ENCODE results near the gene SPON1. TPM values are rescaled to one million over a fixed set of nuclear protein-coding genes. Genes with fewer than 3 reads are reported as not detected.

SPON1 gene
- total RNA-seq, 3 donors from 2014 or later (not counting 1 experiment from before 2014, with no cell fraction given) = 0.09 to 0.18 TPM; not detected in 1

DNA sequence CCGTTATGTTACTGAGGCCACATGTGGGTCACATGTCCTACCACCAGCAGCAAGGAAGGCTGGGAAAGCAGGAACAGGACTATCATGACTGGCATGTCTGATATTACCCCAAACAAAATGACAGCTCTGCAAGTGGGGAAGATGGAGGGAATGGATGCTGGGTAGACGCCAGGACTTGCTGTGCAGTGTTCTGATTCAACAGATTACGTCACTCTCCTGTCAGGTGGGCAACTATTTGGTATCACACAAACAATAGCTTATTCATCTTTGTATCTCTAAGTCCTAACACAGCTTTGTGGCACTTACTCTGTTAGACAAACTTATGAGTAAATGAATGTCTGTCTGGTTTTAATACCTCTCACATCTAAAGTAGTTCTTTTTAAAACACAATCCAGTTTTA is 105.2 kb downstream of the SPON1 start:
- H3K4me1 ChIP-seq (ENCODE audit: control insufficient read depth, insufficient read depth, low read length) = peaks cover 11% of the 10 kb centered on the region
- TF ChIP-seq, protein P1, sequence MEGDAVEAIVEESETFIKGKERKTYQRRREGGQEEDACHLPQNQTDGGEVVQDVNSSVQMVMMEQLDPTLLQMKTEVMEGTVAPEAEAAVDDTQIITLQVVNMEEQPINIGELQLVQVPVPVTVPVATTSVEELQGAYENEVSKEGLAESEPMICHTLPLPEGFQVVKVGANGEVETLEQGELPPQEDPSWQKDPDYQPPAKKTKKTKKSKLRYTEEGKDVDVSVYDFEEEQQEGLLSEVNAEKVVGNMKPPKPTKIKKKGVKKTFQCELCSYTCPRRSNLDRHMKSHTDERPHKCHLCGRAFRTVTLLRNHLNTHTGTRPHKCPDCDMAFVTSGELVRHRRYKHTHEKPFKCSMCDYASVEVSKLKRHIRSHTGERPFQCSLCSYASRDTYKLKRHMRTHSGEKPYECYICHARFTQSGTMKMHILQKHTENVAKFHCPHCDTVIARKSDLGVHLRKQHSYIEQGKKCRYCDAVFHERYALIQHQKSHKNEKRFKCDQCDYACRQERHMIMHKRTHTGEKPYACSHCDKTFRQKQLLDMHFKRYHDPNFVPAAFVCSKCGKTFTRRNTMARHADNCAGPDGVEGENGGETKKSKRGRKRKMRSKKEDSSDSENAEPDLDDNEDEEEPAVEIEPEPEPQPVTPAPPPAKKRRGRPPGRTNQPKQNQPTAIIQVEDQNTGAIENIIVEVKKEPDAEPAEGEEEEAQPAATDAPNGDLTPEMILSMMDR (IDR thresholded peaks at IDR 0.05) = no peak
- intact Hi-C loops (cut with micrococcal nuclease) = no loop called here
- no peak overlapping the region for H3K4me3 Mint-ChIP-seq
- no peak for ATAC-seq
- no peaks in the 10 kb centered on the region for H3K27me3 ChIP-seq (ENCODE audit: control insufficient read depth, insufficient read depth, low read length)
- DNase-seq = no peak
- H3K27me3 Mint-ChIP-seq (ENCODE audit: low read depth in 2 of 2) = peaks cover 8 to 12% of the 10 kb centered on the region in 2 donors
- no peaks in the 10 kb centered on the region for H3K36me3 Mint-ChIP-seq
- 72% methylated on average over 1 of the region's 3 CpGs for WGBS (ENCODE audit: insufficient coverage)
- no peak overlapping the region for H3K27ac Mint-ChIP-seq
- peaks cover 16 to 17% of the 10 kb centered on the region in 2 donors for H3K4me1 Mint-ChIP-seq
- no peaks in the 10 kb centered on the region for H3K36me3 ChIP-seq (ENCODE audit: control insufficient read depth, insufficient read depth, low read length)
- no peaks in the 10 kb centered on the region for H3K9me3 ChIP-seq (ENCODE audit: control insufficient read depth, insufficient read depth, low read length)
- H3K4me3 ChIP-seq (ENCODE audit: low read length) = no peak overlapping the region
- H3K27ac ChIP-seq (ENCODE audit: low read length) = no peak overlapping the region
- H3K9me3 Mint-ChIP-seq = no peaks in the 10 kb centered on the region

DNA sequence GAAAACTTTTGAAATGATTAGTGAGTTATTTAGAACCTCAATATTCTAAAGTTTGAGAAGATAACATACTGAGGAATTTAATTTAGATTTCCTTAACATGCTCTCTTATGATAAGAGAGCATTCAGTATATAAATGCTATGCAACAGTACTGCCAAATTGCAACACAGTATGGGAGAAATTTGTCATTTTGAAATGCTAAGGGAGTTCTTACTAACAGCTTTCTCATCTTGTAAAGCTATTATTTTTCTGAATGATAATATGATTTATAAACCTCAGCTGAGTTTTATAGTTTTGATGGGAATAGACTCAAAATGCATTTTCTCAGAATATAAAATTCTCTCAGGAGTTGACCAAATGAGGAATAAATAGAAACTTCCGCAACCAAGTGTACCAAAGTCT is 108.4 kb downstream of the SPON1 start:
- peaks cover 10 to 15% of the 10 kb centered on the region in 2 donors for H3K4me1 Mint-ChIP-seq
- Histone ChIP-seq H3K9me3 (ENCODE audit: control insufficient read depth, insufficient read depth, low read length) (no peaks in the 10 kb centered on the region), H3K36me3 (ENCODE audit: control insufficient read depth, insufficient read depth, low read length) (no peaks in the 10 kb centered on the region), H3K4me3 (ENCODE audit: low read length) (no peak overlapping the region), H3K4me1 (ENCODE audit: control insufficient read depth, insufficient read depth, low read length) (no peaks in the 10 kb centered on the region), H3K27ac (ENCODE audit: low read length) (no peak overlapping the region), H3K27me3 (ENCODE audit: control insufficient read depth, insufficient read depth, low read length) (no peaks in the 10 kb centered on the region)
- H3K27ac Mint-ChIP-seq = no peak overlapping the region
- ATAC-seq (no peak), DNase-seq (no peak)
- no peaks in the 10 kb centered on the region for H3K36me3 Mint-ChIP-seq
- no peaks in the 10 kb centered on the region for H3K9me3 Mint-ChIP-seq
- TF ChIP-seq, protein P1 (IDR thresholded peaks at IDR 0.05) = no peak
- peaks cover 3 to 5% of the 10 kb centered on the region in 2 donors for H3K27me3 Mint-ChIP-seq (ENCODE audit: low read depth in 2 of 2)
- WGBS (ENCODE audit: insufficient coverage) = 100% methylated on average over 1 of the region's 1 CpG
- intact Hi-C loops (cut with micrococcal nuclease) = no loop called here
- no peak overlapping the region for H3K4me3 Mint-ChIP-seq

DNA sequence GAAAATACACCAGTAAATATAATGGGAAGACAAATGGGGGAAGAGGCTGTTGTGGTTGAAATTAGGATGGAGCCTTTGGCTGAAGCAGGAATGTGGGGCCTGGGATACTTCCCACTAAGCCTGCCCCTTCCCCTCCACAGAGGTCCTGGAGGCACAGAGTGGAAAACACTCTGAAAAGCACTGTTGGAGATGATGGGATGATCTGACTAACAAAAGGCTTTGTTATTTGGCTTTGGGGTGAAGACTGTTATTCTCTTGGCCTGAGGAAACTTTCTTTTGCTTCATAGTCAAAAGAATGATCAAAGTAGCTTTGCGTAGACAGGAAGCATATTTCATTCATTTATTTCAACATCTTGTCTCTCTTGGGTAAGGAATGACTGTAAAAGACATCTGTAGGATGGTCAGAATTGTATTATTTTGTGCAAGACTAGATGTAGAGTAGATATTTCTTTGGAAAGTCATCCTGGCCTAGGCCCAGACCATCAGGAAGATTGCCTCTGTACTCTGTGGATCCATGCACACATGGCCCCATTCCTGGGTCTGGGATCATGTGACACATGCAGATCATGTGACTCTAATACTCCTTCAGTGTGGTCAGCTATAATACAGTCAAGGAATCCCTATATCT is 111.4 kb downstream of the SPON1 start:
- H3K9me3 Mint-ChIP-seq = no peaks in the 10 kb centered on the region
- no peaks in the 10 kb centered on the region for H3K36me3 ChIP-seq (ENCODE audit: control insufficient read depth, insufficient read depth, low read length)
- no peaks in the 10 kb centered on the region for H3K4me1 ChIP-seq (ENCODE audit: control insufficient read depth, insufficient read depth, low read length)
- H3K27me3 Mint-ChIP-seq (ENCODE audit: low read depth in 2 of 2) = peaks cover 6 to 10% of the 10 kb centered on the region in 2 donors
- H3K4me3 Mint-ChIP-seq = no peak overlapping the region
- intact Hi-C loops (cut with micrococcal nuclease) = no loop called here
- no peak overlapping the region for H3K27ac Mint-ChIP-seq
- H3K4me3 ChIP-seq (ENCODE audit: low read length) = no peak overlapping the region
- no CpG with 5 or more reads among the region's 1 CpG for WGBS (ENCODE audit: insufficient coverage)
- peaks cover 11 to 15% of the 10 kb centered on the region in 2 donors for H3K4me1 Mint-ChIP-seq
- no peak for ATAC-seq
- no peak overlapping the region for H3K27ac ChIP-seq (ENCODE audit: low read length)
- H3K9me3 ChIP-seq (ENCODE audit: control insufficient read depth, insufficient read depth, low read length) = no peaks in the 10 kb centered on the region
- no peaks in the 10 kb centered on the region for H3K27me3 ChIP-seq (ENCODE audit: control insufficient read depth, insufficient read depth, low read length)
- DNase-seq = no peak
- no peaks in the 10 kb centered on the region for H3K36me3 Mint-ChIP-seq
- TF ChIP-seq, protein P1 (IDR thresholded peaks at IDR 0.05) = no peak

All from natural killer cell (primary cell).